Endodermal cell (in vitro differentiated cells): ENCODE results near the gene E2F2. TPM values are rescaled to one million over a fixed set of nuclear protein-coding genes. Genes with fewer than 3 reads are reported as not detected.
A peak's percentile ranks its signal among the peaks of the same experiment; 100 is the strongest.

Source experiments
- DNase-seq: peaks from one replicate; pipeline ENCODE4 v3.0.0-alpha.2; 2017
- H3K27ac ChIP-seq: 2 replicates; pipeline ENCODE4 v1.5.1; 2013; ENCODE audit warnings: mild to moderate bottlenecking, low read depth, low read length, moderate library complexity
- H3K27me3 ChIP-seq: 2 replicates; pipeline ENCODE4 v1.6.1; 2013; ENCODE audit warnings: mild to moderate bottlenecking, low read length, moderate library complexity; ENCODE audit not compliant: insufficient read depth, control insufficient read depth, poor library complexity, severe bottlenecking
- H3K36me3 ChIP-seq: 2 replicates; pipeline ENCODE4 v1.7.0; 2013; ENCODE audit warnings: mild to moderate bottlenecking, low read length, moderate library complexity; ENCODE audit not compliant: control insufficient read depth, insufficient read depth
- H3K4me1 ChIP-seq: one replicate; pipeline ENCODE4 v1.7.0; 2013; ENCODE audit warnings: low read length; ENCODE audit not compliant: control insufficient read depth, insufficient read depth
- H3K4me3 ChIP-seq: 2 replicates; pipeline ENCODE4 v1.5.1; 2013; ENCODE audit warnings: mild to moderate bottlenecking, low read length, moderate library complexity
- H3K9ac ChIP-seq: 2 replicates; pipeline ENCODE4 v1.6.1; 2013; ENCODE audit warnings: mild to moderate bottlenecking, low read length, moderate library complexity; ENCODE audit not compliant: poor library complexity, severe bottlenecking; ENCODE audit errors: extremely low read depth
- H3K9me3 ChIP-seq: 2 replicates; pipeline ENCODE4 v1.6.1; 2013; ENCODE audit warnings: mild to moderate bottlenecking, low read length, moderate library complexity; ENCODE audit not compliant: control insufficient read depth
- H3K27ac Mint-ChIP-seq: 2 replicates; pipeline ENCODE4 v1.8.0; 2020; ENCODE audit warnings: mixed read lengths
- H3K27me3 Mint-ChIP-seq: 2 replicates; pipeline ENCODE4 v1.8.0; 2021; ENCODE audit warnings: mild to moderate bottlenecking, mixed read lengths; ENCODE audit not compliant: insufficient read depth
- H3K36me3 Mint-ChIP-seq: 2 replicates; pipeline ENCODE4 v1.8.0; 2020; ENCODE audit warnings: low read depth, mixed read lengths
- H3K4me1 Mint-ChIP-seq: 2 replicates; pipeline ENCODE4 v1.8.0; 2020; ENCODE audit warnings: mixed read lengths
- H3K4me3 Mint-ChIP-seq: 2 replicates; pipeline ENCODE4 v1.8.0; 2020; ENCODE audit warnings: mild to moderate bottlenecking, moderate library complexity, mixed read lengths
- H3K9me3 Mint-ChIP-seq: 2 replicates; pipeline ENCODE4 v1.8.0; 2020; ENCODE audit warnings: mild to moderate bottlenecking, mixed read lengths
- WGBS, 2 experiments: methylation state at CpG; one replicate each; pipeline versions ENCODE4 v1.1.5 to v1.1.7; 2013; ENCODE audit warnings: missing lambda C conversion rate in 2 of 2, mixed read lengths in 1 of 2; ENCODE audit not compliant: insufficient coverage in 1 of 2, insufficient read length in 1 of 2; 5-methylcytosine and 5-hydroxymethylcytosine counted together
- total RNA-seq, 2 donors: library from RNA; stranded (reverse); fragmentation: NEBNext Ultra II Directional in 1 of 2; extraction: Animal tissue kit (Norgen Biotek cat#: 25700) in 1 of 2; gene quantifications; 2 replicates in 1 of 2; 3 replicates in 1 of 2; pipeline ENCODE4 v1.2.1, GENCODE V29; 2021
- TF ChIP-seq, protein P1 (sequence below): fragments of 200-600 bp; sonication (generic); conservative IDR thresholded peaks from 2 replicates; pipeline ENCODE4 v1.5.0; 2021; ENCODE audit warnings: antibody characterized with exemption, mild to moderate bottlenecking

Gene E2F2
- total RNA-seq, 2 donors from 2014 or later: 7.3 to 9.8 TPM

DNA sequence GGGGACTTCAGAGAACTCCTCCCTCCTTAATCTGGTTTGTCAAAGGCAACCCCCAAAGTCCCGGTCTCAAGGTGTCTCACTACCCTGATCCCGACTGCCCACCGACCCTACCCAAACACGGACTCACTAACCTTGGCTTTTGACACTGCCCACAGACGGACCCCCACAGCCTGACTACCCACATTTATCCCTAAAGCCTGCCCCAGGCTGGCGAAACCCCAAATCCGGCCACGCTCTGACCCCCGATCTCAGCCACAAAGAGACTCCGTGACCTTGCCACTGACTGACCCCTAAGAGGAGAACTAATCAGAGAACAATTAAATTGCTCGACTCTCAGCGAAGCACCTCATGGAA is 23.1 kb upstream of the E2F2 start:
- Mint-ChIP-seq H3K36me3 (peaks cover 21% of the 10 kb centered on the region), H3K4me1 (peaks cover 55% of the 10 kb centered on the region), H3K27me3 (no peaks in the 10 kb centered on the region), H3K4me3 (peak overlapping the region; percentile 94), H3K9me3 (no peaks in the 10 kb centered on the region), H3K27ac (peak overlapping the region; percentile 96)
- H3K4me1 ChIP-seq: peaks cover 14% of the 10 kb centered on the region
- no peak for DNase-seq
- TF ChIP-seq, protein P1, sequence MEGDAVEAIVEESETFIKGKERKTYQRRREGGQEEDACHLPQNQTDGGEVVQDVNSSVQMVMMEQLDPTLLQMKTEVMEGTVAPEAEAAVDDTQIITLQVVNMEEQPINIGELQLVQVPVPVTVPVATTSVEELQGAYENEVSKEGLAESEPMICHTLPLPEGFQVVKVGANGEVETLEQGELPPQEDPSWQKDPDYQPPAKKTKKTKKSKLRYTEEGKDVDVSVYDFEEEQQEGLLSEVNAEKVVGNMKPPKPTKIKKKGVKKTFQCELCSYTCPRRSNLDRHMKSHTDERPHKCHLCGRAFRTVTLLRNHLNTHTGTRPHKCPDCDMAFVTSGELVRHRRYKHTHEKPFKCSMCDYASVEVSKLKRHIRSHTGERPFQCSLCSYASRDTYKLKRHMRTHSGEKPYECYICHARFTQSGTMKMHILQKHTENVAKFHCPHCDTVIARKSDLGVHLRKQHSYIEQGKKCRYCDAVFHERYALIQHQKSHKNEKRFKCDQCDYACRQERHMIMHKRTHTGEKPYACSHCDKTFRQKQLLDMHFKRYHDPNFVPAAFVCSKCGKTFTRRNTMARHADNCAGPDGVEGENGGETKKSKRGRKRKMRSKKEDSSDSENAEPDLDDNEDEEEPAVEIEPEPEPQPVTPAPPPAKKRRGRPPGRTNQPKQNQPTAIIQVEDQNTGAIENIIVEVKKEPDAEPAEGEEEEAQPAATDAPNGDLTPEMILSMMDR: no peak
- H3K9ac ChIP-seq: peak overlapping the region; percentile 66
- H3K36me3 ChIP-seq: no peaks in the 10 kb centered on the region
- 21% methylated on average over 7 to 12 of the region's 12 CpGs for WGBS, 2 experiments
- H3K9me3 ChIP-seq: no peaks in the 10 kb centered on the region
- H3K4me3 ChIP-seq: peak overlapping the region; percentile 80
- H3K27me3 ChIP-seq: no peaks in the 10 kb centered on the region
- peak overlapping the region; percentile 88 for H3K27ac ChIP-seq

DNA sequence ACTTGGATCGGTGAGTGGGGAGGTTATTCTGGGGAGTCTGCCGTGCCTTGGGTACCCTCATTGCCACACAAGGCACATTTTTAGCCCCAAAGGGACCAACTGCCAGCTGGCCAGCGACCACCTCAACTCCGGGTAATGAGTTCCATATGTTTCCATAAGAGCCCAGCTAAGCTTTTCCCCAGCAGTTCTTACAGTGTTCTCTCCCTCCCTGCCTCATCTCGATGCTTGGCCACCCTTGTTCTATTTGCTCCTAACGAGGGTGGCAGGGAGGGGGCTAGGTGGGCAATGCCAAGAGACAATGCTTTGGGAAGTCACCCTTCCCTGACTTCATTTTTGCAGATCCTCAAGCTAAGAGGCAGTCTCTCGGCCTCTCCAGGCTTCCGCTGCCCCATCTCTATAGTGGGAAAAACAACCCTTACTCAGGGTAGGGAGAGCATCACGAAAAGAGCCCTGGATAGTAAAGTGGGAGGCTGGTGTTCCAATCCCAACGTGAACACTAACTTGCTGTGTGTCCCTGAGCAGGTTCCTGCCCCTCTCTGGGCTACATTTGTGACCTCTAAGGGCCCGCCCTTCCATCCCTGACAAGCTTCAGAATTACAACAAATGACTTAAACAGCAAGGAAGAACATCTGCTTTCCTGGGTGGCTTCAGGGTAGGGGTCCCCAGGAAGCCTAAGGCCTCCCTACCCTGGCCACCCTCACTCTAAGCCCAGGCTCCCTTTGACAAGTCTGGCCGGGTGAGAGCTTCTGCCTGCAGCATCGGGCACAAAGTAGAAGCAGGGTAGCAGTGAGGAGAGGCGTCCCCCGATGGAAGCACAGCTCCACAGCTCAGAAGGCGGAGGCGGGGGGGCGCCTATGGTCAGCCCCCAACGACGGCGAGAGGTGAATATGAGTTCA is 22.4 kb upstream of the E2F2 start:
- DNase-seq: peak; percentile 70
- Mint-ChIP-seq H3K9me3 (no peaks in the 10 kb centered on the region), H3K27me3 (no peaks in the 10 kb centered on the region), H3K4me1 (peaks cover 55% of the 10 kb centered on the region), H3K36me3 (peaks cover 17% of the 10 kb centered on the region), H3K27ac (peak overlapping the region; percentile 96), H3K4me3 (peak overlapping the region; percentile 94)
- no peaks in the 10 kb centered on the region for H3K27me3 ChIP-seq
- peak overlapping the region; percentile 66 for H3K9ac ChIP-seq
- H3K4me1 ChIP-seq: peaks cover 14% of the 10 kb centered on the region
- H3K27ac ChIP-seq: peak overlapping the region; percentile 88
- WGBS, 2 experiments: 66 to 70% methylated on average over 14 to 21 of the region's 21 CpGs
- no peaks in the 10 kb centered on the region for H3K9me3 ChIP-seq
- H3K36me3 ChIP-seq: no peaks in the 10 kb centered on the region
- TF ChIP-seq, protein P1: no peak
- H3K4me3 ChIP-seq: peak overlapping the region; percentile 80

DNA sequence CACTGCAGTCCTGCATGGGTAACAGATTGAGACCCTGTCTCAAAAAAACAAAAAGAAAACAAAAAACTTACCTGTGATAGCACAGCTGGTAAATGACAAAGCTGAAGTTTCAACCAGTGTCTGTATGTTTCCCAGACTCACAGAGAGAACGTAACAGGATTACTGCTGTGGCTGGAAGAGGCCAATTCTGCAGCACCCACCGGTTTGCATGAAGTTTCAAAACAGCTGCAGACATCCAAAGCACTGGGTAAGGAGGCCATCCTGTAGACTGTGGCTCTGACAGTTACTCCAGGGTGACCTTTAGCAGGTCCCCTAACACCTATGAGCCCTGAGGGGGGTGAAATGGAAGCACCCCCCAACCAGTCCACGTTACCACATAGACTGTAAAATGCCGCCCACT is 20.8 kb upstream of the E2F2 start:
- no peaks in the 10 kb centered on the region for H3K9me3 Mint-ChIP-seq
- no peaks in the 10 kb centered on the region for H3K27me3 ChIP-seq
- H3K27me3 Mint-ChIP-seq: no peaks in the 10 kb centered on the region
- TF ChIP-seq, protein P1: no peak
- no peak overlapping the region for H3K9ac ChIP-seq
- H3K27ac ChIP-seq: no peak overlapping the region
- peaks cover 14% of the 10 kb centered on the region for H3K4me1 ChIP-seq
- H3K27ac Mint-ChIP-seq: no peak overlapping the region
- no peak overlapping the region for H3K4me3 Mint-ChIP-seq
- H3K36me3 ChIP-seq: no peaks in the 10 kb centered on the region
- H3K36me3 Mint-ChIP-seq: peaks cover 2% of the 10 kb centered on the region
- no peak overlapping the region for H3K4me3 ChIP-seq
- DNase-seq: peak; percentile 48
- H3K9me3 ChIP-seq: no peaks in the 10 kb centered on the region
- H3K4me1 Mint-ChIP-seq: peaks cover 46% of the 10 kb centered on the region
- 84 to 85% methylated on average over 3 to 4 of the region's 4 CpGs for WGBS, 2 experiments
